GM21528 (cell line): Measurements from ENCODE around the gene GPRASP1.

Source experiments
- ATAC-seq: cut with Tn5 transposase; IDR thresholded peaks from one replicate; pipeline ENCODE4 v1.9.1; 2021; ENCODE audit warnings: mild to moderate bottlenecking, moderate library complexity; ENCODE audit not compliant: unreplicated experiment, low FRiP score

The GPRASP1 gene

GRCh38 chrX:102694749-102695148, 43.5 kb downstream of the GPRASP1 start:
- no peak for ATAC-seq

- ATAC-seq, result no peak
Measured at GRCh38 chrX:102696306-102696705, 45.0 kb downstream of the GPRASP1 start.

- no peak for ATAC-seq
Measured at GRCh38 chrX:102697494-102697893, 46.2 kb downstream of the GPRASP1 start.
